OCI-LY3 (cell line): ENCODE data around the gene NYAP2.

Source experiments
- EZH2phosphoT487 ChIP-seq: fragments of 200-600 bp; shearing (Covaris generic); IDR thresholded peaks from 2 replicates; pipeline ENCODE4 v1.6.1; 2018; ENCODE audit warnings: antibody characterized with exemption, mixed run types, low read depth
- TF ChIP-seq, protein P1 (sequence below): fragments of 200-600, 300-600 bp; sonication (generic); IDR thresholded peaks from 2 replicates; pipeline ENCODE4 v1.5.1; 2014; ENCODE audit warnings: antibody characterized with exemption, low read length, low read depth

DNA sequence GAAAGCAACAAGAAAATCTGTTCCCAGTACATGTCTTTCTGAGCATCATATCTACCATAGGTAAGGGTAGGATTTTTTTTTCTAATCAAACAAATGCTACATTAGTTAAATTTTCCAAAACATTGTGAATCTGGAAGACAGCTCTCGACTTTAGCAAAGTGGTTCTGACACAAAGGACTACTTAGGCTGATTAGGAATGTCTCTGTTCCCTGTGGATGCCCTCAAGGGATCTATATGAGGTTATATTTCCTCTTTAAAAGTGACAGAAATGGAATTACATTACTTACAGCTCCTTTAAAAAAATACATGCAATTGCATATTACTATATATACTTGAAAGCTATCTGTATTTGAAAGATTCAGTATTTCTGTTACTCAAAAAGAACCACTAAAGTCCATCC lies 15.4 kb downstream of the NYAP2 start:
- TF ChIP-seq, protein P1, sequence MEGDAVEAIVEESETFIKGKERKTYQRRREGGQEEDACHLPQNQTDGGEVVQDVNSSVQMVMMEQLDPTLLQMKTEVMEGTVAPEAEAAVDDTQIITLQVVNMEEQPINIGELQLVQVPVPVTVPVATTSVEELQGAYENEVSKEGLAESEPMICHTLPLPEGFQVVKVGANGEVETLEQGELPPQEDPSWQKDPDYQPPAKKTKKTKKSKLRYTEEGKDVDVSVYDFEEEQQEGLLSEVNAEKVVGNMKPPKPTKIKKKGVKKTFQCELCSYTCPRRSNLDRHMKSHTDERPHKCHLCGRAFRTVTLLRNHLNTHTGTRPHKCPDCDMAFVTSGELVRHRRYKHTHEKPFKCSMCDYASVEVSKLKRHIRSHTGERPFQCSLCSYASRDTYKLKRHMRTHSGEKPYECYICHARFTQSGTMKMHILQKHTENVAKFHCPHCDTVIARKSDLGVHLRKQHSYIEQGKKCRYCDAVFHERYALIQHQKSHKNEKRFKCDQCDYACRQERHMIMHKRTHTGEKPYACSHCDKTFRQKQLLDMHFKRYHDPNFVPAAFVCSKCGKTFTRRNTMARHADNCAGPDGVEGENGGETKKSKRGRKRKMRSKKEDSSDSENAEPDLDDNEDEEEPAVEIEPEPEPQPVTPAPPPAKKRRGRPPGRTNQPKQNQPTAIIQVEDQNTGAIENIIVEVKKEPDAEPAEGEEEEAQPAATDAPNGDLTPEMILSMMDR: no peak
- TF ChIP-seq EZH2phosphoT487: no peak
